ENCODE results near the gene GOLGA5. TPM values are rescaled to one million over a fixed set of nuclear protein-coding genes. Genes with fewer than 3 reads are reported as not detected.

The GOLGA5 gene
- total RNA-seq, 1 donor from 2014 or later, result 16.6 TPM

DNA sequence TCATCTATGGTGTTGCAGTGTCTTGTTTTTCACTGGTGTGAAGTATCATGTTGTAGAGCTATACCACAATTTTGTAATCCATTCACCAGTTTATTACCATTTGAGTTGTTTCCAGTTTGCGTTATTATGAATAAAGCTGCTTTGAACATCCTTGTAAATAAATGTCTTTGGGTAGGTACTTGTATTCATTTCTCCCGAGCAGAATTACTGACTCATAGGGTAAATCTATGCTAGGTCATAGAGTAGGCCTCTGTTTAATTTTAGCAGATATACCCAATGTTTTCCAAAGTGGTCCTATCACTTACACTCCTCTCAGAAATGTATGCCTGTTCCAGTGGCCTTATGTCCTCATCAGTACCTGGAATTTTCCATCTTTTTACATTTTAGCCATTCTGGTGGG, 6.6 kb upstream of the GOLGA5 start:
- Mint-ChIP-seq H3K36me3 (ENCODE audit: low read depth) (peaks cover 5% of the 10 kb centered on the region), H3K27me3 (no peaks in the 10 kb centered on the region), H3K4me1 (peaks cover 7% of the 10 kb centered on the region), H3K27ac (no peak overlapping the region), H3K9me3 (peaks cover 19% of the 10 kb centered on the region), H3K4me3 (no peak overlapping the region)
- ChIA-PET POLR2A (interaction anchor here (0.7 to 1.1 kb wide), 2 partner anchors 19 to 89 kb away, joined by 4 to 5 read pairs; no protein-coding TSS in a partner anchor), CTCF (interaction anchor here (0.6 to 3.7 kb wide), 5 partner anchors 74 to 101 kb away, joined by 3 to 21 read pairs (median 4); no protein-coding TSS in a partner anchor)
- no peak for DNase-seq
- no peak for ATAC-seq (ENCODE audit: low read depth)
- TF ChIP-seq CTCF (IDR thresholded peaks at IDR 0.05), result no peak
- intact Hi-C loops (cut with micrococcal nuclease), result loop anchor here (5.0 kb wide), 1 partner anchor 195 kb away; no protein-coding TSS in a partner anchor

DNA sequence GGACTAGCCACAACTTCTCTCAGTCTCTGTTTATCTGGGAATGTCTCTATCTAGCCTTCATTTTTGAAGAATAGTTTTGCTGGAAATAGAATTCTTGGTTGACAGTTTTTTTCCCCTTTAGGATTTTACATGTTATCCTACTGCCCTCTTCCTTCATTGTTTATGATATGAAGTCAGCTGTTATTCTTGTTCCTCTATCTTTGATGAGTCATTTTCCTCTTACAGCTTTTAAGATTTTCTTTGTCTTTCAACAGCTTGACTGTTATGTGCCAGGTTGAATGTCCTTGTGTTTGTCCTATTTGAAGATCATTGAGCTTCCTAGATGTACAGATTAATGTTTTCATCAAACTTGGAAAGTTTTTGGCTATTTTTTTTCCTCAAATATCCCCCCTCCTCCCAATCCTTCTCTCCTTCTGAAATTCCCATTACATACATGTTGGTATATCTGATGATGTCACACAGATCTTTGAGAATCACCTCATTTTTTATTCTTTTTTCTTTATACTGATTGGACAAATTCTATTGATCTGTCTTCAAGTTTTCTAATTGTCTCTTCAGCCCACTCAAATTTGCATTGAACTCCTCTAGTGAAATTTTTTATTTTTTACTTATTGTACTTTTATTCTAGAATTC, 4.5 kb upstream of the GOLGA5 start:
- POLR2A ChIA-PET, result no interaction called here
- Mint-ChIP-seq H3K9me3 (peaks cover 19% of the 10 kb centered on the region), H3K4me1 (peaks cover 16% of the 10 kb centered on the region), H3K27me3 (no peaks in the 10 kb centered on the region), H3K27ac (no peak overlapping the region), H3K36me3 (ENCODE audit: low read depth) (peaks cover 6% of the 10 kb centered on the region), H3K4me3 (no peak overlapping the region)
- no peak for TF ChIP-seq CTCF (IDR thresholded peaks at IDR 0.05)
- no peak for ATAC-seq (ENCODE audit: low read depth)
- no peak for DNase-seq
- intact Hi-C loops (cut with micrococcal nuclease), result loop anchor here (5.0 kb wide), 3 partner anchors 87 to 197 kb away; no protein-coding TSS in a partner anchor
- CTCF ChIA-PET, result no interaction called here

GRCh38 chr14:92792885-92793284, 1.2 kb upstream of the GOLGA5 start:
- Mint-ChIP-seq H3K36me3 (ENCODE audit: low read depth) (peaks cover 19% of the 10 kb centered on the region), H3K4me1 (peaks cover 33% of the 10 kb centered on the region), H3K9me3 (peaks cover 19% of the 10 kb centered on the region), H3K4me3 (peak overlapping the region; percentile 12), H3K27me3 (no peaks in the 10 kb centered on the region), H3K27ac (no peak overlapping the region)
- intact Hi-C loops (cut with micrococcal nuclease), result loop anchor here (5.0 kb wide), 2 partner anchors 91 to 186 kb away; no protein-coding TSS in a partner anchor
- ChIA-PET CTCF (interaction anchor here (1.0 kb wide), 1 partner anchor 9 kb away, joined by 3 read pairs; no protein-coding TSS in a partner anchor), POLR2A (interaction anchor here (0.8 kb wide), 1 partner anchor 17 kb away, joined by 3 read pairs; no protein-coding TSS in a partner anchor)
- no peak for TF ChIP-seq CTCF (IDR thresholded peaks at IDR 0.05)
- ATAC-seq (ENCODE audit: low read depth) (no peak), DNase-seq (no peak)

GRCh38 chr14:92794547-92794941, 439 bp downstream of the GOLGA5 start:
- ATAC-seq (ENCODE audit: low read depth) (no peak), DNase-seq (no peak)
- no peaks in the 10 kb centered on the region for H3K27me3 Mint-ChIP-seq
- ChIA-PET POLR2A (interaction anchor here (0.6 to 1.5 kb wide), 6 partner anchors 26 to 682 kb away, joined by 3 to 9 read pairs (median 4); partner anchors contain the start of genes CPSF2, LGMN and NDUFB1), CTCF (no interaction called here)
- peaks cover 10% of the 10 kb centered on the region for H3K9me3 Mint-ChIP-seq
- intact Hi-C loops (cut with micrococcal nuclease), result loop anchor here (1.0 to 5.0 kb wide), 9 partner anchors 19 to 754 kb away; partner anchors contain the start of genes ATXN3, BTBD7, CPSF2 and LGMN
- no peak for TF ChIP-seq CTCF (IDR thresholded peaks at IDR 0.05)
- peaks cover 27% of the 10 kb centered on the region for H3K36me3 Mint-ChIP-seq (ENCODE audit: low read depth)
- peaks cover 32% of the 10 kb centered on the region for H3K4me1 Mint-ChIP-seq
- H3K4me3 Mint-ChIP-seq, result peak overlapping the region; percentile 95
- H3K27ac Mint-ChIP-seq, result peak overlapping the region; percentile 85

DNA sequence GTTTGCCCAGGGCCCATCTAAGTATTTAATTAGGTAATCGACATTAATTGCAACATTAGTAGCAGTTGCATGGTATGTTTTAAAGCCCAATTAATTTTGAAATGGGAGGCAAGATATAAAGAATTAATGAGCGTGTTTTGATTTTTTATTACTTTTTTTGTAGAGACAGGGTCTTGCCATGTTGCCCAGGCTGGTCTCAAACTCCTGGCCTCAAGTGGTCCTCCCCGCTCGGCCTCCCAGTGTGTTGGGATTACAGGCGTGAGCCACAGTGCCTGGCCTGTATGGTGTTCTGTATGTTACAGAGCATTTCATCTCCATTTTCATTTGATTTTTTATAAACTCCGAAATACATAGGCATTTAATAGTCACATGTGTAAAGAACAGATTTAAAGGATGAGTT, 856 bp downstream of the GOLGA5 start:
- Mint-ChIP-seq H3K27me3 (no peaks in the 10 kb centered on the region), H3K27ac (peak overlapping the region; percentile 85), H3K4me1 (peaks cover 34% of the 10 kb centered on the region), H3K4me3 (peak overlapping the region; percentile 95), H3K36me3 (ENCODE audit: low read depth) (peaks cover 29% of the 10 kb centered on the region), H3K9me3 (peaks cover 8% of the 10 kb centered on the region)
- intact Hi-C loops (cut with micrococcal nuclease), result loop anchor here (1.0 to 5.0 kb wide), 9 partner anchors 20 to 755 kb away; partner anchors contain the start of genes ATXN3, BTBD7, CPSF2 and LGMN
- POLR2A ChIA-PET, result no interaction called here
- CTCF ChIA-PET, result no interaction called here
- ATAC-seq (ENCODE audit: low read depth), result no peak
- no peak for DNase-seq
- TF ChIP-seq CTCF (IDR thresholded peaks at IDR 0.05), result no peak

Data from activated B cell treated with CpG ODN at 0.5 μM for 24 hours (primary cell).